ENCODE measurements around the gene DUSP2.

The DUSP2 gene

GRCh38 chr2:96120091-96120720 is 25.0 kb downstream of the DUSP2 start:
- Histone ChIP-seq H3K4me3 (ENCODE audit: control insufficient read depth in 1 of 7, extremely low read depth in 1 of 7, insufficient read depth in 4 of 7, low read depth in 2 of 7, low read length in 6 of 7) (no peak overlapping the region), H3K27ac (ENCODE audit: insufficient read depth in 1 of 2, low read depth in 1 of 2, low read length in 2 of 2, poor library complexity in 1 of 2, severe bottlenecking in 2 of 2) (no peak overlapping the region), H3K27me3 (replicated peaks in 2 of 5; ENCODE audit: control insufficient read depth in 4 of 5, insufficient read depth in 5 of 5, low read length in 4 of 5) (peaks cover 0 to 33% (median 7%) of the 10 kb centered on the region in 5 experiments), H3K9me3 (ENCODE audit: control extremely low read depth in 1 of 5, control insufficient read depth in 4 of 5, insufficient read depth in 2 of 5, low read depth in 1 of 5, low read length in 4 of 5) (peaks cover 0 to 7% (median 0%) of the 10 kb centered on the region in 5 experiments), H3K36me3 (ENCODE audit: control insufficient read depth in 4 of 4, insufficient read depth in 4 of 4, low read length in 3 of 4) (no peaks in the 10 kb centered on the region), H3K4me1 (ENCODE audit: control extremely low read depth in 1 of 4, control insufficient read depth in 4 of 4, insufficient read depth in 4 of 4, low read length in 3 of 4) (peaks cover 0 to 32% (median 27%) of the 10 kb centered on the region in 4 experiments)
- DNase-seq = peak in 2 of 3 donors; percentile 59 to 65
- ChIA-PET POLR2A (no interaction called here), CTCF (interaction anchor here (1.3 to 1.7 kb wide), 2 partner anchors 10 to 55 kb away, joined by 3 read pairs; no protein-coding TSS in a partner anchor)
- 15% methylated on average over 7 of the region's 11 CpGs for WGBS (ENCODE audit: insufficient coverage)

GRCh38 chr2:96119389-96119751 is 25.9 kb downstream of the DUSP2 start:
- Histone ChIP-seq H3K27ac (ENCODE audit: insufficient read depth in 1 of 2, low read depth in 1 of 2, low read length in 2 of 2, poor library complexity in 1 of 2, severe bottlenecking in 2 of 2) (no peak overlapping the region), H3K9me3 (ENCODE audit: control extremely low read depth in 1 of 5, control insufficient read depth in 4 of 5, insufficient read depth in 2 of 5, low read depth in 1 of 5, low read length in 4 of 5) (peaks cover 0 to 7% (median 0%) of the 10 kb centered on the region in 5 experiments), H3K36me3 (ENCODE audit: control insufficient read depth in 4 of 4, insufficient read depth in 4 of 4, low read length in 3 of 4) (no peaks in the 10 kb centered on the region), H3K4me3 (ENCODE audit: control insufficient read depth in 1 of 7, extremely low read depth in 1 of 7, insufficient read depth in 4 of 7, low read depth in 2 of 7, low read length in 6 of 7) (no peak overlapping the region), H3K4me1 (ENCODE audit: control extremely low read depth in 1 of 4, control insufficient read depth in 4 of 4, insufficient read depth in 4 of 4, low read length in 3 of 4) (peaks cover 0 to 32% (median 27%) of the 10 kb centered on the region in 4 experiments), H3K27me3 (replicated peaks in 2 of 5; ENCODE audit: control insufficient read depth in 4 of 5, insufficient read depth in 5 of 5, low read length in 4 of 5) (peaks cover 0 to 41% (median 7%) of the 10 kb centered on the region in 5 experiments)
- 100% methylated on average over 4 of the region's 5 CpGs for WGBS (ENCODE audit: insufficient coverage)
- ChIA-PET POLR2A (no interaction called here), CTCF (no interaction called here)
- no peak for DNase-seq

GRCh38 chr2:96118698-96119388 is 26.4 kb downstream of the DUSP2 start:
- Histone ChIP-seq H3K9me3 (ENCODE audit: control extremely low read depth in 1 of 5, control insufficient read depth in 4 of 5, insufficient read depth in 2 of 5, low read depth in 1 of 5, low read length in 4 of 5) (peaks cover 0 to 7% (median 0%) of the 10 kb centered on the region in 5 experiments), H3K4me1 (ENCODE audit: control extremely low read depth in 1 of 4, control insufficient read depth in 4 of 4, insufficient read depth in 4 of 4, low read length in 3 of 4) (peaks cover 0 to 32% (median 27%) of the 10 kb centered on the region in 4 experiments), H3K27me3 (replicated peaks in 2 of 5; ENCODE audit: control insufficient read depth in 4 of 5, insufficient read depth in 5 of 5, low read length in 4 of 5) (peaks cover 0 to 41% (median 7%) of the 10 kb centered on the region in 5 experiments), H3K36me3 (ENCODE audit: control insufficient read depth in 4 of 4, insufficient read depth in 4 of 4, low read length in 3 of 4) (no peaks in the 10 kb centered on the region), H3K4me3 (ENCODE audit: control insufficient read depth in 1 of 7, extremely low read depth in 1 of 7, insufficient read depth in 4 of 7, low read depth in 2 of 7, low read length in 6 of 7) (no peak overlapping the region), H3K27ac (ENCODE audit: insufficient read depth in 1 of 2, low read depth in 1 of 2, low read length in 2 of 2, poor library complexity in 1 of 2, severe bottlenecking in 2 of 2) (no peak overlapping the region)
- ChIA-PET CTCF (interaction anchor here (0.6 to 3.2 kb wide), 11 partner anchors 10 to 273 kb away, joined by 3 to 22 read pairs (median 4); partner anchors contain the start of gene ASTL), POLR2A (no interaction called here)
- WGBS (ENCODE audit: insufficient coverage) = 100% methylated on average over 11 of the region's 13 CpGs
- DNase-seq = no peak

GRCh38 chr2:96117701-96118588 is 27.3 kb downstream of the DUSP2 start:
- CTCF ChIA-PET = interaction anchor here (0.6 to 3.2 kb wide), 20 partner anchors 10 to 405 kb away, joined by 3 to 22 read pairs (median 4); partner anchors contain the start of gene ASTL
- no peak for DNase-seq
- POLR2A ChIA-PET = no interaction called here
- peaks cover 0 to 7% (median 0%) of the 10 kb centered on the region in 5 experiments for H3K9me3 ChIP-seq (ENCODE audit: control extremely low read depth in 1 of 5, control insufficient read depth in 4 of 5, insufficient read depth in 2 of 5, low read depth in 1 of 5, low read length in 4 of 5)
- WGBS (ENCODE audit: insufficient coverage) = 57% methylated on average over 12 of the region's 17 CpGs
- no peak overlapping the region for H3K27ac ChIP-seq (ENCODE audit: insufficient read depth in 1 of 2, low read depth in 1 of 2, low read length in 2 of 2, poor library complexity in 1 of 2, severe bottlenecking in 2 of 2)
- H3K27me3 ChIP-seq (replicated peaks in 2 of 5; ENCODE audit: control insufficient read depth in 4 of 5, insufficient read depth in 5 of 5, low read length in 4 of 5) = peaks cover 0 to 41% (median 8%) of the 10 kb centered on the region in 5 experiments
- H3K36me3 ChIP-seq (ENCODE audit: control insufficient read depth in 4 of 4, insufficient read depth in 4 of 4, low read length in 3 of 4) = no peaks in the 10 kb centered on the region
- H3K4me3 ChIP-seq (ENCODE audit: control insufficient read depth in 1 of 7, extremely low read depth in 1 of 7, insufficient read depth in 4 of 7, low read depth in 2 of 7, low read length in 6 of 7) = peak overlapping the region in 1 of 7 experiments; percentile 73
- H3K4me1 ChIP-seq (ENCODE audit: control extremely low read depth in 1 of 4, control insufficient read depth in 4 of 4, insufficient read depth in 4 of 4, low read length in 3 of 4) = peaks cover 0 to 32% (median 27%) of the 10 kb centered on the region in 4 experiments

GRCh38 chr2:96116879-96117533 is 28.2 kb downstream of the DUSP2 start:
- Histone ChIP-seq H3K36me3 (ENCODE audit: control insufficient read depth in 4 of 4, insufficient read depth in 4 of 4, low read length in 3 of 4) (no peaks in the 10 kb centered on the region), H3K27me3 (replicated peaks in 2 of 5; ENCODE audit: control insufficient read depth in 4 of 5, insufficient read depth in 5 of 5, low read length in 4 of 5) (peaks cover 0 to 41% (median 8%) of the 10 kb centered on the region in 5 experiments), H3K4me1 (ENCODE audit: control extremely low read depth in 1 of 4, control insufficient read depth in 4 of 4, insufficient read depth in 4 of 4, low read length in 3 of 4) (peaks cover 0 to 32% (median 27%) of the 10 kb centered on the region in 4 experiments), H3K27ac (ENCODE audit: insufficient read depth in 1 of 2, low read depth in 1 of 2, low read length in 2 of 2, poor library complexity in 1 of 2, severe bottlenecking in 2 of 2) (no peak overlapping the region), H3K4me3 (ENCODE audit: control insufficient read depth in 1 of 7, extremely low read depth in 1 of 7, insufficient read depth in 4 of 7, low read depth in 2 of 7, low read length in 6 of 7) (peak overlapping the region in 6 of 7 experiments; percentile 42 to 73 (median 56)), H3K9me3 (ENCODE audit: control extremely low read depth in 1 of 5, control insufficient read depth in 4 of 5, insufficient read depth in 2 of 5, low read depth in 1 of 5, low read length in 4 of 5) (peaks cover 0 to 7% (median 0%) of the 10 kb centered on the region in 5 experiments)
- peak; percentile 28 to 54 (median 47) for DNase-seq
- WGBS (ENCODE audit: insufficient coverage) = 2% methylated on average over 40 of the region's 62 CpGs
- ChIA-PET POLR2A (no interaction called here), CTCF (interaction anchor here (0.6 to 3.2 kb wide), 20 partner anchors 9 to 793 kb away, joined by 3 to 22 read pairs (median 4); no protein-coding TSS in a partner anchor)

- Histone ChIP-seq H3K36me3 (ENCODE audit: control insufficient read depth in 4 of 4, insufficient read depth in 4 of 4, low read length in 3 of 4) (no peaks in the 10 kb centered on the region), H3K4me1 (ENCODE audit: control extremely low read depth in 1 of 4, control insufficient read depth in 4 of 4, insufficient read depth in 4 of 4, low read length in 3 of 4) (peaks cover 0 to 32% (median 27%) of the 10 kb centered on the region in 4 experiments), H3K9me3 (ENCODE audit: control extremely low read depth in 1 of 5, control insufficient read depth in 4 of 5, insufficient read depth in 2 of 5, low read depth in 1 of 5, low read length in 4 of 5) (peaks cover 0 to 7% (median 0%) of the 10 kb centered on the region in 5 experiments), H3K27ac (ENCODE audit: insufficient read depth in 1 of 2, low read depth in 1 of 2, low read length in 2 of 2, poor library complexity in 1 of 2, severe bottlenecking in 2 of 2) (no peak within 1 kb of the TSS), H3K4me3 (ENCODE audit: control insufficient read depth in 1 of 7, extremely low read depth in 1 of 7, insufficient read depth in 4 of 7, low read depth in 2 of 7, low read length in 6 of 7) (peak within 1 kb of the TSS in 6 of 7 experiments; percentile 42 to 73 (median 56)), H3K27me3 (replicated peaks in 2 of 5; ENCODE audit: control insufficient read depth in 4 of 5, insufficient read depth in 5 of 5, low read length in 4 of 5) (peaks cover 0 to 41% (median 8%) of the 10 kb centered on the region in 5 experiments)
- under 1% methylated on average over 57 of the region's 64 CpGs for WGBS (ENCODE audit: insufficient coverage)
- CTCF ChIA-PET = interaction anchor here (0.6 to 3.2 kb wide), 17 partner anchors 9 to 794 kb away, joined by 3 to 22 read pairs (median 4); no protein-coding TSS in a partner anchor
- DNase-seq = peak; percentile 46 to 76 (median 70)
- POLR2A ChIA-PET = no interaction called here
Measured at GRCh38 chr2:96116424-96116878, 28.8 kb downstream of the DUSP2 start, which contains the start of gene ADRA2B. TSS of gene ADRA2B (minus strand) at chr2:96116571. CDS start at chr2:96116149, 422 bp downstream.
